ENCODE measurements around the gene C2orf80. TPM values are rescaled to one million over a fixed set of nuclear protein-coding genes. Genes with fewer than 3 reads are reported as not detected.

Gene C2orf80
- total and polyA plus RNA-seq, 2 experiments from 2014 or later, result not detected

DNA sequence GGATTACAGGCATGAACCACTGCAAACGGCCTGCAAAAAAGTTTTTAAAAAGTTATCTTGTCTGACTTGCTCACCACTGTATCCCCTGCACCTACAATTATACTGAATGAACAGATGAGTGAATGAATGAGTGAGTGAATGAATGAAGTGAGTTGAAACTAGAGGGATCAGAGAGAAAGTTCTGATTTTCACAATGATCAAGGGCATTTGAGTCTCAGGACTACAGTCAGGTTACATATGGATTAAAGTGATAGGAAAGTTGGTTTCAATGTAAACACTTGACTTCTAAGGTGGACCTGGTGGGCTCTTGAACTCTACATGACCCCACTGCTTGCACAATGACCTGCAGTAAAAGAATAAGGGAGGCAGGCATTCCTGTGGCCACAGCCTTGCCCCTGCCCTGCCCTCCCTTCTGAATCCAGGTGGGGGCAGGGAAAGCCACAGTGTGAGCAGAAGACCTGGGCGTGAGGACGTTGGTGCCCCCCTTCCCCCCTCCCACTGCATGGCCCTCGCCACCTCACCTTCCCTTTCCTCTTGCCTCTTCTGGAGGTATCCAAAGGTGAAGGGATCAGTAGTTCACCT, 10.7 kb downstream of the C2orf80 start:
- TF ChIP-seq EZH2phosphoT487 (IDR thresholded peaks at IDR 0.05; ENCODE audit: low read depth, severe bottlenecking, unreplicated experiment) (no peak), EZH2 (IDR thresholded peaks at IDR 0.05; ENCODE audit: borderline replicate concordance) (no peak)
- TF ChIP-seq, protein P1, sequence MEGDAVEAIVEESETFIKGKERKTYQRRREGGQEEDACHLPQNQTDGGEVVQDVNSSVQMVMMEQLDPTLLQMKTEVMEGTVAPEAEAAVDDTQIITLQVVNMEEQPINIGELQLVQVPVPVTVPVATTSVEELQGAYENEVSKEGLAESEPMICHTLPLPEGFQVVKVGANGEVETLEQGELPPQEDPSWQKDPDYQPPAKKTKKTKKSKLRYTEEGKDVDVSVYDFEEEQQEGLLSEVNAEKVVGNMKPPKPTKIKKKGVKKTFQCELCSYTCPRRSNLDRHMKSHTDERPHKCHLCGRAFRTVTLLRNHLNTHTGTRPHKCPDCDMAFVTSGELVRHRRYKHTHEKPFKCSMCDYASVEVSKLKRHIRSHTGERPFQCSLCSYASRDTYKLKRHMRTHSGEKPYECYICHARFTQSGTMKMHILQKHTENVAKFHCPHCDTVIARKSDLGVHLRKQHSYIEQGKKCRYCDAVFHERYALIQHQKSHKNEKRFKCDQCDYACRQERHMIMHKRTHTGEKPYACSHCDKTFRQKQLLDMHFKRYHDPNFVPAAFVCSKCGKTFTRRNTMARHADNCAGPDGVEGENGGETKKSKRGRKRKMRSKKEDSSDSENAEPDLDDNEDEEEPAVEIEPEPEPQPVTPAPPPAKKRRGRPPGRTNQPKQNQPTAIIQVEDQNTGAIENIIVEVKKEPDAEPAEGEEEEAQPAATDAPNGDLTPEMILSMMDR (IDR thresholded peaks at IDR 0.05; ENCODE audit: poor library complexity), result no peak
- Histone ChIP-seq H3K27ac (no peak overlapping the region), H3K4me2 (no peak overlapping the region), H3K9me2 (replicated peaks; ENCODE audit: insufficient read depth) (no peaks in the 10 kb centered on the region), H3K9me3 (ENCODE audit: low read depth) (no peaks in the 10 kb centered on the region), H2AFZ (no peak overlapping the region), H3K4me1 (ENCODE audit: insufficient read depth) (peaks cover 2% of the 10 kb centered on the region), H3K36me3 (replicated peaks; ENCODE audit: insufficient read depth, low read depth) (no peaks in the 10 kb centered on the region), H3K79me2 (no peaks in the 10 kb centered on the region), H3K27me3 (no peaks in the 10 kb centered on the region), H3K4me3 (no peak overlapping the region), H4K20me1 (ENCODE audit: insufficient read depth, poor library complexity, severe bottlenecking) (no peaks in the 10 kb centered on the region)
- peak; percentile 24 for DNase-seq (ENCODE audit: low spot score)
- 69% methylated on average over 4 of the region's 4 CpGs for WGBS (ENCODE audit: low lambda C conversion rate, missing lambda C conversion rate)

DNA sequence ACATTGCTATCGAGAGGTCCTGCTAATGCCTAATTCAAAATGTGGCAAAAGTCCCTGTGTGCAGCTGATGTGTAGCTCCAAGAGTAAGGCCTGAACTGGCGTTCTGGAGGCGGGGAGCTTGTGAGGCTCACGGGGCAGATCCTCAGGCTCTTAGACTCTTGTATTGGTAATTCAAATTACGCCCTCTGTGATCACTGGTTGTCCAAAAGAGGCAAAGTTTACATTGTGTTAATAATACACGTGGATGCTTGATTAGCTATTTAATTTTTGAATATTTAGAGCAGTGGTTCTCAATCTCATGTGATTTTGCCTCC, 14.0 kb downstream of the C2orf80 start:
- H4K20me1 ChIP-seq (ENCODE audit: insufficient read depth, poor library complexity, severe bottlenecking), result no peaks in the 10 kb centered on the region
- no peak overlapping the region for H3K4me3 ChIP-seq
- no peak overlapping the region for H3K4me2 ChIP-seq
- no peaks in the 10 kb centered on the region for H3K36me3 ChIP-seq (replicated peaks; ENCODE audit: insufficient read depth, low read depth)
- no peak for TF ChIP-seq EZH2phosphoT487 (IDR thresholded peaks at IDR 0.05; ENCODE audit: low read depth, severe bottlenecking, unreplicated experiment)
- TF ChIP-seq EZH2 (IDR thresholded peaks at IDR 0.05; ENCODE audit: borderline replicate concordance), result no peak
- TF ChIP-seq, protein P1 (IDR thresholded peaks at IDR 0.05; ENCODE audit: poor library complexity), result no peak
- H3K4me1 ChIP-seq (ENCODE audit: insufficient read depth), result peaks cover 2% of the 10 kb centered on the region
- no peaks in the 10 kb centered on the region for H3K27me3 ChIP-seq
- WGBS (ENCODE audit: low lambda C conversion rate, missing lambda C conversion rate), result 80% methylated on average over 6 of the region's 6 CpGs
- no peak overlapping the region for H2AFZ ChIP-seq
- H3K9me2 ChIP-seq (replicated peaks; ENCODE audit: insufficient read depth), result no peaks in the 10 kb centered on the region
- no peaks in the 10 kb centered on the region for H3K79me2 ChIP-seq
- no peak overlapping the region for H3K27ac ChIP-seq
- H3K9me3 ChIP-seq (ENCODE audit: low read depth), result no peaks in the 10 kb centered on the region
- no peak for DNase-seq (ENCODE audit: low spot score)

DNA sequence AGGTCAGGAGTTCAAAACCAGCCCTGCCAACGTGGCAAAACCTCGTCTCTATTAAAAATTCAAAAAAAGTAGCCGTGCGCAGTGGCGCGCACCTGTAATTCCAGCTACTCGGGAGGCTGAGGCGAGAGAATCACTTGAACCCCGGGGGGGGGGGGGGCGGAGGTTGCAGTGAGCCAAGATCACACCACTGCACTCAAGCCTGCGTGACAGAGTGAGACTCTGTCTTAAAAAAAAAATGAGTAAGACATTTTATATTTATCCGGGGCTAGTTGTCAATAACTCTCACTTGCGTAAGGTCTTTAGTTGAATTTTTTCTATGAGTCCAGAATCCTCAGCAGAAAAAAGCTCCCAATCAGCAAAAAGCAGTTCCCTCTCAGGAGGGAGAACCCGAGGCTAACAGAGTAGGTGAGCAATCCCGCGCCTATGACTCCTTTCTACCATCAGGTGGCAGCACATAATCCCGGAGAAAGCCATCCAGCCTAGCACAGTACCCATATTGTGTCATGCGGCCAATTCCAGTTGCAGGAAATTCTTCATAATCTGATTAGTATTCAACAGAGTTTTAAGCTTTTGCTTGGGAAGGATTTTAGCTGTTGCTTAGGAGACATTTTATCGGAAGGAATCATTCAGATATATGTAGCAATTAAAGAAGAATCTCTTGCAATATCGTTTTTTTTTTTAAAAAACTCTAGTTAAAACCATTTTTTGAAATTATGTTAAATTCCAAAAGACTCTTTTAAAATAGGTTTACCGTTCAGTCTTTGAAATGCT, 14.6 kb downstream of the C2orf80 start:
- Histone ChIP-seq H3K27ac (no peak overlapping the region), H3K79me2 (no peaks in the 10 kb centered on the region), H3K9me2 (replicated peaks; ENCODE audit: insufficient read depth) (no peaks in the 10 kb centered on the region), H2AFZ (no peak overlapping the region), H3K4me3 (no peak overlapping the region), H3K4me1 (ENCODE audit: insufficient read depth) (peaks cover 2% of the 10 kb centered on the region), H3K9me3 (ENCODE audit: low read depth) (no peaks in the 10 kb centered on the region), H3K4me2 (no peak overlapping the region), H3K27me3 (no peaks in the 10 kb centered on the region), H3K36me3 (replicated peaks; ENCODE audit: insufficient read depth, low read depth) (no peaks in the 10 kb centered on the region), H4K20me1 (ENCODE audit: insufficient read depth, poor library complexity, severe bottlenecking) (no peaks in the 10 kb centered on the region)
- TF ChIP-seq EZH2 (IDR thresholded peaks at IDR 0.05; ENCODE audit: borderline replicate concordance) (no peak), EZH2phosphoT487 (IDR thresholded peaks at IDR 0.05; ENCODE audit: low read depth, severe bottlenecking, unreplicated experiment) (no peak)
- TF ChIP-seq, protein P1 (IDR thresholded peaks at IDR 0.05; ENCODE audit: poor library complexity), result peak; percentile 93
- peak; percentile 91 for DNase-seq (ENCODE audit: low spot score)
- 52% methylated on average over 20 of the region's 21 CpGs for WGBS (ENCODE audit: low lambda C conversion rate, missing lambda C conversion rate)
